H9 (cell line): ENCODE results near the gene FTHL17. TPM values are rescaled to one million over a fixed set of nuclear protein-coding genes. Genes with fewer than 3 reads are reported as not detected.

Experiments
- DNase-seq: peaks from one replicate; pipeline ENCODE4 v3.0.0-alpha.2; 2017
- H2AFZ ChIP-seq: one replicate; pipeline ENCODE4 v1.6.1; 2013; ENCODE audit warnings: mild to moderate bottlenecking, low read length, control low read depth, moderate library complexity
- H2AK5ac ChIP-seq: 2 replicates; pipeline ENCODE4 v1.6.1; 2013; ENCODE audit warnings: low read length, control low read depth, mixed read lengths; ENCODE audit not compliant: insufficient read length
- H2BK120ac ChIP-seq: one replicate; pipeline ENCODE4 v1.6.1; 2013; ENCODE audit warnings: low read depth, mild to moderate bottlenecking, low read length, control low read depth, inconsistent platforms; ENCODE audit not compliant: poor library complexity, severe bottlenecking
- H2BK12ac ChIP-seq: 2 replicates; pipeline ENCODE4 v1.6.1; 2013; ENCODE audit warnings: low read length, control low read depth, mixed read lengths, low read depth; ENCODE audit not compliant: insufficient read length
- H2BK15ac ChIP-seq: 2 replicates; pipeline ENCODE4 v1.6.1; 2013; ENCODE audit warnings: low read depth, low read length, control low read depth
- H2BK20ac ChIP-seq: one replicate; pipeline ENCODE4 v1.6.1; 2013; ENCODE audit warnings: low read depth, mild to moderate bottlenecking, low read length, control low read depth, inconsistent platforms; ENCODE audit not compliant: poor library complexity, severe bottlenecking
- H2BK5ac ChIP-seq: 2 replicates; pipeline ENCODE4 v1.6.1; 2013; ENCODE audit warnings: low read length, control low read depth, mixed read lengths; ENCODE audit not compliant: insufficient read length
- H3K14ac ChIP-seq: 2 replicates; pipeline ENCODE4 v1.6.1; 2013; ENCODE audit warnings: low read length, control low read depth; ENCODE audit not compliant: insufficient read depth
- H3K18ac ChIP-seq: 2 replicates; pipeline ENCODE4 v1.6.1; 2013; ENCODE audit warnings: low read depth, mild to moderate bottlenecking, mixed read lengths, low read length, control low read depth; ENCODE audit not compliant: insufficient read length
- H3K23ac ChIP-seq: 2 replicates; pipeline ENCODE4 v1.6.1; 2013; ENCODE audit warnings: low read length, control low read depth, mixed read lengths, low read depth; ENCODE audit not compliant: insufficient read length
- H3K23me2 ChIP-seq: 2 replicates; pipeline ENCODE4 v1.6.1; 2013; ENCODE audit warnings: low read depth, mild to moderate bottlenecking, mixed read lengths, low read length, control low read depth; ENCODE audit not compliant: insufficient read length, poor library complexity, severe bottlenecking
- H3K27ac ChIP-seq: 2 replicates; pipeline ENCODE4 v1.5.1; 2013; ENCODE audit warnings: low read length, control low read depth, mixed read lengths, low read depth; ENCODE audit not compliant: insufficient read length
- H3K27me3 ChIP-seq: 2 replicates; pipeline ENCODE4 v1.6.1; 2013; ENCODE audit warnings: low read length, control low read depth, inconsistent platforms; ENCODE audit not compliant: insufficient read depth
- H3K4ac ChIP-seq: 2 replicates; pipeline ENCODE4 v1.6.1; 2013; ENCODE audit warnings: low read depth, mild to moderate bottlenecking, control low read depth, inconsistent platforms, low read length, moderate library complexity
- H3K4me1 ChIP-seq: 2 replicates; pipeline ENCODE4 v1.6.1; 2013; ENCODE audit warnings: low read length, control low read depth, inconsistent platforms; ENCODE audit not compliant: insufficient read depth
- H3K4me2 ChIP-seq: 2 replicates; pipeline ENCODE4 v1.6.1; 2013; ENCODE audit warnings: low read length, control low read depth, mixed read lengths; ENCODE audit not compliant: insufficient read length, insufficient read depth
- H3K56ac ChIP-seq: 2 replicates; pipeline ENCODE4 v1.6.1; 2013; ENCODE audit warnings: low read depth, mild to moderate bottlenecking, mixed read lengths, low read length, control low read depth; ENCODE audit not compliant: insufficient read length
- H3K79me1 ChIP-seq: 2 replicates; pipeline ENCODE4 v1.6.1; 2013; ENCODE audit warnings: low read depth, mild to moderate bottlenecking, moderate library complexity, low read length, control low read depth, inconsistent platforms; ENCODE audit not compliant: insufficient read depth, poor library complexity, severe bottlenecking
- H3K79me2 ChIP-seq: 2 replicates; pipeline ENCODE4 v1.6.1; 2013; ENCODE audit warnings: low read length, control low read depth, inconsistent platforms; ENCODE audit not compliant: insufficient read depth
- H3K9ac ChIP-seq: 2 replicates; pipeline ENCODE4 v1.6.1; 2013; ENCODE audit warnings: low read length, control low read depth, mixed read lengths; ENCODE audit not compliant: insufficient read length; ENCODE audit errors: extremely low read depth
- H3K9me3 ChIP-seq: one replicate; pipeline ENCODE4 v1.6.1; 2013; ENCODE audit warnings: low read depth, low read length, inconsistent platforms; ENCODE audit not compliant: control insufficient read depth
- H3T11ph ChIP-seq: one replicate; pipeline ENCODE4 v1.6.1; 2013; ENCODE audit warnings: mild to moderate bottlenecking, low read length, control low read depth, inconsistent platforms
- H4K20me1 ChIP-seq: one replicate; pipeline ENCODE4 v1.6.1; 2013; ENCODE audit not compliant: control insufficient read depth, insufficient read length, insufficient read depth
- H4K5ac ChIP-seq: 2 replicates; pipeline ENCODE4 v1.6.1; 2013; ENCODE audit warnings: low read depth, mild to moderate bottlenecking, mixed read lengths, low read length, control low read depth; ENCODE audit not compliant: insufficient read length
- H4K8ac ChIP-seq: replicated peaks from 2 replicates; pipeline ENCODE4 v1.6.1; 2013; ENCODE audit warnings: low read length, control low read depth, mixed read lengths, low read depth; ENCODE audit not compliant: insufficient read length
- H4K91ac ChIP-seq: 2 replicates; pipeline ENCODE4 v1.6.1; 2013; ENCODE audit warnings: low read depth, mild to moderate bottlenecking, moderate library complexity, mixed read lengths, low read length, control low read depth; ENCODE audit not compliant: insufficient read length
- H3K27ac Mint-ChIP-seq, 3 experiments: 2 replicates in 2 of 3; 3 replicates in 1 of 3; pipeline ENCODE4 v1.8.0; 2020 to 2021; ENCODE audit warnings: mixed read lengths in 3 of 3, mild to moderate bottlenecking in 1 of 3, moderate library complexity in 1 of 3
- H3K27me3 Mint-ChIP-seq: 2 replicates; pipeline ENCODE4 v1.8.0; 2021; ENCODE audit warnings: low read depth, mild to moderate bottlenecking, moderate library complexity, mixed read lengths
- H3K36me3 Mint-ChIP-seq, 3 experiments: 2 replicates in 2 of 3; 3 replicates in 1 of 3; pipeline ENCODE4 v1.8.0; 2020 to 2021; ENCODE audit warnings: low read depth in 3 of 3, mixed read lengths in 3 of 3; ENCODE audit not compliant: insufficient read depth in 1 of 3
- H3K4me1 Mint-ChIP-seq, 2 experiments: 2 replicates each; pipeline ENCODE4 v1.8.0; 2020; ENCODE audit warnings: mixed read lengths in 2 of 2
- H3K4me3 Mint-ChIP-seq, 2 experiments: 2 replicates in 1 of 2; 3 replicates in 1 of 2; pipeline ENCODE4 v1.8.0; 2020 to 2021; ENCODE audit warnings: mild to moderate bottlenecking in 2 of 2, mixed read lengths in 2 of 2, moderate library complexity in 1 of 2
- H3K9me3 Mint-ChIP-seq, 2 experiments: 2 replicates in 1 of 2; 3 replicates in 1 of 2; pipeline ENCODE4 v1.8.0; 2020; ENCODE audit warnings: mild to moderate bottlenecking in 2 of 2, mixed read lengths in 2 of 2, moderate library complexity in 1 of 2
- CTCF ChIP-seq: fragments of 200-600 bp; sonication (generic); conservative IDR thresholded peaks from 3 replicates; pipeline ENCODE4 v1.8.0; 2021; ENCODE audit warnings: antibody characterized with exemption, mild to moderate bottlenecking
- WGBS: extraction: QIAGEN DNeasy Blood & Tissue Kit; methylation state at CpG from one replicate; pipeline ENCODE4 v1.1.7; 2013; ENCODE audit warnings: missing lambda C conversion rate, low lambda C conversion rate, mixed read lengths; ENCODE audit not compliant: insufficient read length; ENCODE audit errors: extremely low coverage; 5-methylcytosine and 5-hydroxymethylcytosine counted together
- total RNA-seq: library from RNA; stranded (reverse); gene quantifications from 2 replicates; pipeline ENCODE4 v1.2.1, GENCODE V29; 2021

The FTHL17 gene
- total RNA-seq, 1 experiment from 2014 or later = not detected

- no peak for TF ChIP-seq CTCF
Measured at GRCh38 chrX:31063114-31063513, 8.7 kb downstream of the FTHL17 start.

More at GRCh38 chrX:31063114-31063513, 8.7 kb downstream of the FTHL17 start:
- Histone ChIP-seq H3K56ac (no peak overlapping the region), H4K8ac (no peak overlapping the region), H3T11ph (no peak overlapping the region), H3K79me2 (no peaks in the 10 kb centered on the region), H3K79me1 (no peaks in the 10 kb centered on the region), H3K14ac (no peak overlapping the region), H3K23ac (no peak overlapping the region), H3K9ac (no peak overlapping the region), H3K18ac (no peak overlapping the region), H4K5ac (no peak overlapping the region), H3K4me1 (no peaks in the 10 kb centered on the region), H2BK5ac (no peak overlapping the region), H2AK5ac (no peak overlapping the region), H2BK20ac (no peak overlapping the region), H2BK120ac (no peak overlapping the region), H3K27me3 (no peaks in the 10 kb centered on the region), H3K27ac (no peak overlapping the region), H3K4ac (no peak overlapping the region), H3K4me2 (no peak overlapping the region), H2BK12ac (no peak overlapping the region), H3K9me3 (no peaks in the 10 kb centered on the region), H3K23me2 (no peaks in the 10 kb centered on the region), H2BK15ac (no peak overlapping the region), H4K20me1 (no peaks in the 10 kb centered on the region), H4K91ac (no peak overlapping the region), H2AFZ (no peak overlapping the region)
- WGBS = no CpG with 5 or more reads among the region's 1 CpG
- peaks cover 0 to 4% (median 0%) of the 10 kb centered on the region in 3 experiments; a peak in 3 of 7 replicates for H3K36me3 Mint-ChIP-seq
- no peak for DNase-seq
- peaks cover 43 to 48% of the 10 kb centered on the region in 2 experiments for H3K9me3 Mint-ChIP-seq
- no peak overlapping the region for H3K4me3 Mint-ChIP-seq
- no peak overlapping the region for H3K27ac Mint-ChIP-seq
- no peaks in the 10 kb centered on the region for H3K4me1 Mint-ChIP-seq
- H3K27me3 Mint-ChIP-seq = no peaks in the 10 kb centered on the region
